CD4-positive, alpha-beta T cell treated with Interleukin-2 at 100 ng/mL for 4 hours (primary cell): Measurements from ENCODE around the gene DYSF.

ENCODE experiments used
- DNase-seq: peaks from one replicate; pipeline ENCODE4 v3.0.0-alpha.2; 2020; ENCODE audit warnings: low spot score

The DYSF gene

DNA sequence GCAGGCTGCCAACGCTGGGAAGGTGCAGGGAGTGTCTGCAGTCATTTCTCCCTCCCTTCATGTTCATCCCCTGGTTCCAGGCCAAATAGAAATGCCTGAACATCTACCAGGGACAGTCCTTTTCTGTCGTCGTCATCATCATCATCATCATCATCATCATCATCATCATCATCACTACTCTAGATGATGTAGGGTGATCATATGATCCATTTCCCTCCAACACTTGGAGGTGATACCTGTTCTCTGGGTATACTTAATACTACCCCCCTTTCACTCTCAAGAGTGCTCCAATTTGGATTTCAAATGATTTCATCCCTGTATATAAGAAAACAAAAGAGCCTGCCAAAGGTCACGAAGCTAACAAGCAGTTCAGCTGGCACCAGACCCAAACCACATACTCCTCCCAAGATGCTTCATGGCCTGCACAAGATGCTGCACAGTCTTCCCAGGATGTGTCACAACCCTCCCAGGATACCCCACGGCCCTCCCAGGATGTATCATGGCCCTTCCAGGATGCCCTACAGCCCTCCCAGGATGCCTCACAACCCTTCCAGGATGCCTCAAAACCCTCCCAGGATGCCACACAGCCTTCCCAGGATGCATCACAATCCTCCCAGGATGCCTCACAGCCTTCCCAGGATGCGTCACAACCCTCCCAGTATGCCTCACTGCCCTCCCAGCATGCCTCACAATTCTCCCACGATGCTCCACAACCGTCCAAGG, 257.9 kb downstream of the DYSF start:
- DNase-seq, result no peak

DNA sequence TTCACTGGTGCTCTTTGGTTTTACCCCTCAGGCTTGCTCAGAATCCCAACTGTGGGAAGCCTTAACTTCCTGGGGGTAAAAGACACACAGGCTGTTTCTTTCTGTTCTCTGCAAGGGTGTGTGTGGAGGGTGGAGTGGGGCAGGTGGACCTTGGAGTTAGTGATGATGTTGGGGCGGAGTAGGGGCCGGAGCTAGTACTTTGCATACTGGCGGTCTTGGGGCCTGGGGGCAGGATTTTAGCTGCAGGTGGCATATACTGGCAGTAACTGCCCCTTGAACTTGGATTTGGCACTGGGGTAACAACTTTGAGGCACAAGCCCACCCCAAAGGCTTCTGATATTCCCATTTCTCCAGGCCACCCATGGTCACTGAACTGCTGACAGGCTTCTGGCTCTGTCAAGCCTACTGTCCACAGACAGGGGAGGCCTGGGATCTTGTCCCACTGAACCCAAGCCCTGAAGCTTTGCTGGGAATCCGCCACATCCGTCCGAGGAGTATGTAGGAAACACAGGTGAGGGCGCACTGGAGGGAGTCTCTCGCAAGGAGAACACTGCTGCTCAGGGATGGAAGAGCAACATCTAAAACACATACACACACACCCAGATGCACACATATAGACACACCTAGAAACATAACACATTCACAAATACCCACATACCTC, 258.9 kb downstream of the DYSF start:
- DNase-seq, result no peak

- no peak for DNase-seq
These were observed 260.5 kb downstream of the DYSF start for GRCh38 chr2:71713581-71714580.

DNA sequence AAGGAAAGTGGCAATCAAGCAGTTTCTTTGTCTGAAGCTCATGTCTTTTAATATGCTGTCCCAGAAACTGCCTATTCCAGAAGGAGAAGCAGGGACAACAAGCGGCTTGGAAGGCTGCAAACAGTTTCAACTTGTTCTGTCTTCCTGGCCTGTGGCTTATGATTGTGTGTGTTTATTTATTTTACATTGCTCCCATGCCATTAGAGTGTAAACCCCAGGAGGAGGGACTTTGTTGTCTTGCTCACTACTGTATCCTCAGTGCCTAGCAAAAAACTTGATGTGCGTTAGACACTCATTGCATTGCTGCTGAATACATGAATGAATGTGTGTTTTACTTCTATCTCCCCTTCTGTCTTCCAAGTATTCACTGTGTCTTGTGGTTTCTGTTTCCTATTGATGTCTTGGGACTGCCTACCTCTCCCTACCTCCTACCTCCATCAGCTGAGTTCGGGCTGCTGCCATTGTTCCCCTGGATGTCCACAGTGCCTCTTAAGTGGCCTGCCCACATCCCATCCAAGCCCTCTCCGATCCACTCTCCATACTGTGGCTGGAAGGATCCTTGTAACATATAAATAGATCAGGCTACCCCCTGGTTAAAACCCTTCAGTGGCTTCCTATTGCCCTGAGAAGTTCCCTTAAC, 261.4 kb downstream of the DYSF start:
- no peak for DNase-seq

GRCh38 chr2:71715241-71715750, 261.9 kb downstream of the DYSF start:
- DNase-seq, result no peak

DNA sequence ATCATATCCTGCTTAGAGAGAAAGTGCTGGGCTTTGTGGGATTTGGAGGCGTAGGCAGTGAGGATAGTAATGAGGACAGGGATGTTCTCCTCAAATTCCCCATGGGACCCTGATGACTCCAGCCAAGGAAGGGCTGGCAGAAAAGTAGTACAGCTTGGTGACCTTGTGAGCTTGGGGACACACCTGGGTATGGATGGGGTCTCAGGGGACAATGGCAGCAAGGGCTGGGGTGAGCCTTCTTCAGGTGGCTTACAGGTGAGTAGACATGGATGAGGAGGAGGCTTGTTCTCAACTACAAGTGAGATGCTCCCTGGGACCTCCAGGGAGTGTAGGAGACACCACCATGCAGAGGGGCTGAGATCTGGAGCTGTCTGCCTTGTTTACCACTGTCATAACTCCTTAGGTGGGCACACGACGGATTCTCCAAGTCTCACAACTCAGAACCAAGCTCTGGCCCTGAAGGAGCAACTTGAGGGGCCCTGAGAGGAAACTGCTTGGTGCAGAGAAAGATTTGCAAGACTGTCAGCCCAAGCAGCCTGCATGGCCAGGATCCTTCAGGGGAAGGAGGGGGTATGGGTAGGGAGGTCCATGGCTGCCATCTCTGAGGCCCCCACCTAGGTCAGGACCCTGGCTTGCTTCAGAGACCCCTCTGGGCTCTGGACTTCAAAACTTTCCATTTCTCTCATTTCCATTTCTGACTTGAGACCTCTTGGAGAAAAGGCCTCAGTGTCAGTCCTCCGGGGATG, 262.8 kb downstream of the DYSF start:
- no peak for DNase-seq

- DNase-seq, result no peak
These were observed 263.6 kb downstream of the DYSF start for GRCh38 chr2:71716697-71717624.

- DNase-seq, result no peak
These were observed 265.3 kb downstream of the DYSF start for GRCh38 chr2:71718686-71719085.

DNA sequence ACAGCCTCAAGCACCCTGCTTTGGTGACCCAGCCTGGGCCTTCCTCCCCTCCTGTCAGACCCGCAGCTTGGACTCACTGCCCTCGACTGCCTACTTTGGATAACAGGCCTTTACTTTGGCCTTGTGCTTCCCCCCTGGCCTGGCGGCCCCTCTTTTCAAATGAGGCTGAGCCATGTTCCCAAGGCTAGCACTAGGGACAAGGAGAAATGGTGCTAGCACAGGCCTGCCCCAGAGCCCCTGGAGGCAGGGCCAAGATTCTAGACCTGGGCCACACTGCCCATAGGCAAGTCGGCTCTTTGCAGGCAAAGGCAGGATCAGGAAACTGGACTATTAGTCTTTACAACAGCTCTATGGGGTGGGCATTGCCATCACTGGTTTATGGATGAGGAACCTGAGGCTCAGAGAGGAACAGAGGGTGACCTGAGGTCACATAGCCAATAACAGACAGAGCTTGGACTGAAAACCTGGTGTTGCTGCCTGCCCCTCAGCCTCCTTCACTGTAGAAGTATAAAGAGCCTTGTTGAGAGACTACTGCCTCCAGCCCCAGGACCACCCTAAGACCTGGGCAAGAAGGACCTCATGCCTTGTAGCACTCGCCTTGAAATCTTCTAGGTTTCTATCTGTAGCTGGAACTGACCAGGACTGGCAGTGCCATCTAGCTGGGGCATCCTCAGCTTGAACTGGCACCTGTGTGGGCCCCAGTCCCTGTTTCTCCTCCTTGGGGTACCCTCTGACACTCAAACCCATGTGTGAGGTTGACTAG, 266.3 kb downstream of the DYSF start:
- DNase-seq, result no peak

GRCh38 chr2:71720283-71720560, 266.9 kb downstream of the DYSF start:
- no peak for DNase-seq

DNA sequence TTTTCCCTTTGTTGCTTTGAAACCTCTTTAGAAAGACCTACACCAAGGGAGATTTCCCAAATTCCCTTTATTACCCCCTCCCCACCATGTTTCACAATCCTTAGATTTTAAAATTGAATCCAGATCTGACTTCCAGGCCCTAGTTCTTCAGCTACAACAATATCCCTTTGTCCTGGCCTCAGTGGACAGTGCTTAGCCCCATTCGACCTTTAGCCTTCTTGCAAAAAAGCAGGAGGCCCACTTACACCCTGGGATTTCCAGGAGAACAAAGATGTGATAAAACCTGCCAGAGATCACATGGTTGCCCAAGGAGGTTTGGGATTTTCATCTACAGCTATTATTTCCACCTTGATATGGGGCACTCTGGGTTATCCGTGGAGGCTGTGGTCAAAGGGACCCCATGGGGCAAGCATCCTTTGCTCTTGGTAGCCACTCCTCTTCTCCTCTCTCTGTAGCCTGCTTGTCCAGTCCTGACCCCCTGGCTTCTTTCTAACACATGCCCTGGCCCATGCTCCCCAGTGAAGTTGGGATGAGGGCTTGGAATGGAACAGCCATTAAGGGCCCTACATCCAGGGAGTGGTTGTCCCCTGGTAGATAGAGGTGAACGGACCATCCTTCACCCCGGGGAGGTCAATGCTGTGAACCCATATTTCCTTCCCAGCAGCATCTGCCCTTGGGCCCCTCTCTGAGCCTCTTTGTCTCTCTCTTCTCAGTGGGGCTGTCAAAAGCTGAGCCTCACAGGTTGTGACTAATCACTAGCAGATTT, 267.4 kb downstream of the DYSF start:
- no peak for DNase-seq

- DNase-seq, result no peak
These were observed 268.0 kb downstream of the DYSF start for GRCh38 chr2:71721362-71721665.

- no peak for DNase-seq
These were observed 268.3 kb downstream of the DYSF start for GRCh38 chr2:71721669-71722068.

DNA sequence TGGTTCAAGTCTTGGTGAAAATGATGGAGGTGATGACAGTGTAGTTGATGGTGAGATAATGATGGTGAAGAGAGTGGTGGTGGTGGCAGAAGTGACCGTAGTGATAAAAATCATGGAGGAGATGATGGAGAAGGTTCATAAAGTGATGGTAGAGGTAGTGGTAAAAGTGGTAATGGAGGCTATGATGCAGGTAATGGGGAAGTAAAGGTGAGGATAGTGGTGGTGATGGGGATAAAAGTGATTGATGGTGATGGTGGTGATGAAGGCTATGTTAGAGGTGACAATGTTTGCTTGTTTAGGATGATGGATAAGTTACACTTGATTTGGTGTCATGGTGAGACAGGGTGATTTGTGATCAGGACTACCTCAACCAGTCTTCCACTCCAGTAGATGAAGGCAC, 268.9 kb downstream of the DYSF start:
- DNase-seq, result no peak

DNA sequence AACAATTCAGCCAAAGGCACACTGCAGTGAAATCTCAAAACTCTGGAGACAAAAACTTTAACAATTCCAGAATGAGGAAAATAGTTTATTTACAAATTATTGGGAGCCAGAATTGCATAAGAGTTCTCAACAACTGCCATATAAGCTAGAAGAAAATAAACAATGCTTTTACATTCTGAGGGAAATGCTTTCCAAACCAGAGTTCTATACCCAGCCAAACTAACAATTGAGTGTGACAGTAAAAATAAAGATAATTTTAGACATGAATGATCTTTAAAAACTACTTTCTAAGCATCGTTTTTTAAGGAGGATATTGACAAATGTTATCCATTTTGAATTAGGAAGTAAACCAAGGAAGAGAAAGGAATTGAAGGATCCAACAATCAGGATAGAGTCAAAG, 271.4 kb downstream of the DYSF start:
- no peak for DNase-seq

DNA sequence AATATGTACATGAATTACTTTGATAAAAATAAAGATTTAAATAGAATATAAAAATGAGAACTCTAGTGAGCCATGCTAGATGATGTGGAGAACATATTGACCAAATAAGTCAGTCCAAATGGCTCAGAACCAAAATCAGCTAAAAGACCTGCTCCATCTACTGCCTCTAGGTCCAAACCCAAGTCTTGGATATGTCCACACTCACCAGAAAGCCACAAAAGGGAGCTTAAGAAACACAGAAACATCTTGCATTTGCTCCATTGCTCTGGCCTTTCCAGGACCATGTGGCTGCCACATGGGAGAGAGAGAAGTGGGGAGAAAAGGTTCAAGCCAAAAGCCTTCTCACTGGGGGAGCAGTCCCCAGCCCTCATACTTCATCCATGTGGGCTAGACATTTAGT, 272.5 kb downstream of the DYSF start:
- no peak for DNase-seq

DNA sequence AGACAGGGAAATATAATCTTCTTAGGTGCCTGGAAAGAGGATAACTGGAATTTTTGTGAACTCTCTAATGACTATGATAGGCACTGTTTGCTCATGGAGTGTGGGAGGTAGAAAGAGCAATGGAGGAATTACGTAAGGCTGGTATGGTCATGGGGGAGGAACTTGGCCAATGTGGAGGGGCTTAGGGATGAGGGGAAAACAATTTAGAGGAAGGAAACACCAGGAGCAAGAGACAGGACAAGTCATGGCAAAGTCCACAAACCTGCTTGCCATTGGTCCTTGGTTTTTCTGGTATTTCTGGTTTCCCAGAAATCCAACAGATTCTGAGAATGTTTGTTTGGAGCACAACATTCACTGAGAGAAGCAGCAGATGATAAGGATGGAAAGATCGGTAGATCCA, 274.2 kb downstream of the DYSF start:
- no peak for DNase-seq

DNA sequence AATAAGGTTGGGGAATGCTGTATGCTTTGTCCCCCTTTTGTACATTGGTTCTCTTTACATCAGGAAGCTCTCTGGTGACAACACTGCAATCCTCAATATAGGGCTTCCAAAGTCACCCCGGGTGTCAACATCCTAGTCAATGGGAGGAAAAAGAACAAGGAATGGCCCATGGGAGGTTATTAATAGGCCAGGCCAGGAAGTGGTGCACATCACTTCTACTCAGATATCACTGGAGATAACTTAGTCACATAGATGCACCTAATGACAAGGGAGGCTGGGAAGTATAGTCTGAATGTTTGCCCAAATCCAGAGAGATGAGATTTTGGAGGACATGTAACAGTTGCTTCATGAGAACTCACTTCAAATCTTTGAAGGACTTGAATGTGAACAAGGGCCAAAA, 274.7 kb downstream of the DYSF start:
- DNase-seq, result no peak

DNA sequence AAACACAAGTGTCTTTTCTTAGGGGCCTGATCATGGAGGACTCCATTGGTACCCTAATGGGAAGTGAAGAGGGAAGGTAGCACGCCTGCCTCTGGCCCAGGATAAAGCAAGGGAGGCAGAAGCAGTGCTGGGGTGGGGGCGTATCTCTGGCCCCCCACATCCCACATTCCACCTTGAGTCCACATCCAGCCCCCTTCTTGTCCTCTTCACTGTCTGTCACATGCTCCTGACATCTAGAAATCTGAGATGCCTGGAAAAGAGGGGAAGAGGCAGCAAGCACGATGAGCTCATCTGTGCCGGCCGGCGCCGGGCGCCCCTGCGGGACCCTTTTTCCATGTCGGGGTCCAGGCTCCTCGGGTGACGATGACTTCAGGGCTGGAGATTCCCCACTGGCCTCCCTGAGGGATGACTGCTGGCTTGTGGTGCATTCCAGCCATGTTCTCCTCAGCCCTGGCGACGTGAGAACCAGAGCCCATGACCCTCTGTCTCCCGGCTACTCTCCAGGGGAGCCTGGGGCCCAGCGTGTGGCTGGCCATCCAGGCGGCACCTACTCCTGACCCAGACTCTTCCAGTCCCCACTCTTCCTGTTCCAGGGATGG, 277.5 kb downstream of the DYSF start:
- no peak for DNase-seq
